Measurements from ENCODE around the gene MS4A14.

- no peak for TF ChIP-seq CHD1 (IDR thresholded peaks at IDR 0.05; ENCODE audit: low read depth, low read length)
- TF ChIP-seq CTCF (conservative IDR thresholded peaks at IDR 0.05; ENCODE audit: low read depth, low read length), result no peak
These were observed 18.7 kb upstream of the MS4A14 start for GRCh38 chr11:60377401-60378136.

All from IMR-90 (cell line).